GM12874 (cell line): ENCODE data around the gene CHMP6.

ENCODE experiments used
- CTCF ChIP-seq: IDR thresholded peaks from 2 replicates; pipeline ENCODE4 v1.5.1; 2011; ENCODE audit warnings: low read depth, mild to moderate bottlenecking, control low read depth, low read length, moderate library complexity; ENCODE audit not compliant: insufficient read depth

The CHMP6 gene

GRCh38 chr17:81009136-81009535 lies 17.5 kb downstream of the CHMP6 start:
- TF ChIP-seq CTCF, result no peak

- TF ChIP-seq CTCF, result no peak
These were observed 19.3 kb downstream of the CHMP6 start for GRCh38 chr17:81010935-81011334.

- TF ChIP-seq CTCF, result no peak
These were observed 20.3 kb downstream of the CHMP6 start for GRCh38 chr17:81011951-81012350.

- no peak for TF ChIP-seq CTCF
These were observed 21.2 kb downstream of the CHMP6 start for GRCh38 chr17:81012574-81013447.

- no peak for TF ChIP-seq CTCF
These were observed 22.0 kb downstream of the CHMP6 start for GRCh38 chr17:81013642-81014041.

GRCh38 chr17:81015136-81015535 lies 23.5 kb downstream of the CHMP6 start:
- TF ChIP-seq CTCF, result no peak

- no peak for TF ChIP-seq CTCF
These were observed 24.9 kb downstream of the CHMP6 start for GRCh38 chr17:81016575-81016974.
